ENCODE results near the gene LRCH2. TPM values are rescaled to one million over a fixed set of nuclear protein-coding genes. Genes with fewer than 3 reads are reported as not detected.

The LRCH2 gene
- total RNA-seq, 1 donor from 2014 or later, result 11.1 TPM

DNA sequence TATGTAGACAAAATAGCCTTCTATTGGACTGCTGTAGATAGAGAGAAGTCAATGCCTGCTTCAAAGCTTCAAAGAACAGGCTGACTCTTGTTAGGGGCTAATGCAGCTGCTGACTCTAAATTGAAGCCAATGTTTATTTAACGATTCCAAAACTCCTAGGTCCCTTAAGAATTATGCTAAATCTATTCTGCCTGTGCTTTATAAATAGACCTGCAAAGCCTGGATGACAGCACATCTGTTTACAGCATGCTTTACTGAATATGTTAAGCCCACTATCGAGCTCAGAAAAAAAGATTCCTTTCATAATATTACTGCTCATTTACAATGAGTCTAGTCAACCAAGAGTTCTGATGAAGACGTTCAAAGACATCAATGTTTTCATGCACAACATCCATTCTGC lies 99.5 kb downstream of the LRCH2 start:
- DNase-seq (ENCODE audit: low spot score), result no peak
- TF ChIP-seq, protein P1, sequence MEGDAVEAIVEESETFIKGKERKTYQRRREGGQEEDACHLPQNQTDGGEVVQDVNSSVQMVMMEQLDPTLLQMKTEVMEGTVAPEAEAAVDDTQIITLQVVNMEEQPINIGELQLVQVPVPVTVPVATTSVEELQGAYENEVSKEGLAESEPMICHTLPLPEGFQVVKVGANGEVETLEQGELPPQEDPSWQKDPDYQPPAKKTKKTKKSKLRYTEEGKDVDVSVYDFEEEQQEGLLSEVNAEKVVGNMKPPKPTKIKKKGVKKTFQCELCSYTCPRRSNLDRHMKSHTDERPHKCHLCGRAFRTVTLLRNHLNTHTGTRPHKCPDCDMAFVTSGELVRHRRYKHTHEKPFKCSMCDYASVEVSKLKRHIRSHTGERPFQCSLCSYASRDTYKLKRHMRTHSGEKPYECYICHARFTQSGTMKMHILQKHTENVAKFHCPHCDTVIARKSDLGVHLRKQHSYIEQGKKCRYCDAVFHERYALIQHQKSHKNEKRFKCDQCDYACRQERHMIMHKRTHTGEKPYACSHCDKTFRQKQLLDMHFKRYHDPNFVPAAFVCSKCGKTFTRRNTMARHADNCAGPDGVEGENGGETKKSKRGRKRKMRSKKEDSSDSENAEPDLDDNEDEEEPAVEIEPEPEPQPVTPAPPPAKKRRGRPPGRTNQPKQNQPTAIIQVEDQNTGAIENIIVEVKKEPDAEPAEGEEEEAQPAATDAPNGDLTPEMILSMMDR (IDR thresholded peaks at IDR 0.05), result no peak
- Mint-ChIP-seq H3K36me3 (ENCODE audit: low read depth) (peaks cover 12% of the 10 kb centered on the region), H3K4me3 (ENCODE audit: unreplicated experiment) (no peak overlapping the region), H3K4me1 (ENCODE audit: low read depth) (no peaks in the 10 kb centered on the region), H3K27ac (ENCODE audit: unreplicated experiment) (no peak overlapping the region), H3K27me3 (ENCODE audit: low read depth) (no peaks in the 10 kb centered on the region), H3K9me3 (ENCODE audit: low read depth) (peaks cover 5% of the 10 kb centered on the region)

DNA sequence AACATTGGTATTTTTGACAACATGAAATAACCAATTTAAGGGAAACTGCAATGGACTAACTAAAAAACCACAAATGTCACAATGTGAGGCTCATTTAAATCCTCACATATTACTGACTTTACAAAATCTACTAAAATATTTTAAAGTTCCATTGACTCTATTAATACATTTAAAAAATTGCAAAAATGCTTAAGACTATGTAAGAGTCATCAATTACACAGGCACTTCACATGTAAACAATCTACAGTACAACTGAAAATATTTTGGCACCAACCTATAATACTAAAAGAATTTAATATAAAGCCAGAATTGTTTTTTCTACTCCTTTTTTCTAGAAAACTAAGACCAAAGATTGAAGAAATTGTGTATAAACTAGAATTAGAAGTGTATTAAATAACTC lies 121.5 kb downstream of the LRCH2 start:
- no peak overlapping the region for H3K4me3 Mint-ChIP-seq (ENCODE audit: unreplicated experiment)
- TF ChIP-seq, protein P1 (IDR thresholded peaks at IDR 0.05), result no peak
- H3K9me3 Mint-ChIP-seq (ENCODE audit: low read depth), result peaks cover 9% of the 10 kb centered on the region
- H3K4me1 Mint-ChIP-seq (ENCODE audit: low read depth), result peaks cover 7% of the 10 kb centered on the region
- no peaks in the 10 kb centered on the region for H3K27me3 Mint-ChIP-seq (ENCODE audit: low read depth)
- H3K27ac Mint-ChIP-seq (ENCODE audit: unreplicated experiment), result no peak overlapping the region
- DNase-seq (ENCODE audit: low spot score), result no peak
- peaks cover 20% of the 10 kb centered on the region for H3K36me3 Mint-ChIP-seq (ENCODE audit: low read depth)

- DNase-seq (ENCODE audit: low spot score), result peak; percentile 47
- Mint-ChIP-seq H3K9me3 (ENCODE audit: low read depth) (peaks cover 39% of the 10 kb centered on the region), H3K4me3 (ENCODE audit: unreplicated experiment) (no peak overlapping the region), H3K4me1 (ENCODE audit: low read depth) (no peaks in the 10 kb centered on the region), H3K36me3 (ENCODE audit: low read depth) (peaks cover 32% of the 10 kb centered on the region), H3K27ac (ENCODE audit: unreplicated experiment) (no peak overlapping the region), H3K27me3 (ENCODE audit: low read depth) (no peaks in the 10 kb centered on the region)
- TF ChIP-seq, protein P1 (IDR thresholded peaks at IDR 0.05), result no peak
Observed at GRCh38 chrX:115098897-115099296, 135.0 kb downstream of the LRCH2 start.

DNA sequence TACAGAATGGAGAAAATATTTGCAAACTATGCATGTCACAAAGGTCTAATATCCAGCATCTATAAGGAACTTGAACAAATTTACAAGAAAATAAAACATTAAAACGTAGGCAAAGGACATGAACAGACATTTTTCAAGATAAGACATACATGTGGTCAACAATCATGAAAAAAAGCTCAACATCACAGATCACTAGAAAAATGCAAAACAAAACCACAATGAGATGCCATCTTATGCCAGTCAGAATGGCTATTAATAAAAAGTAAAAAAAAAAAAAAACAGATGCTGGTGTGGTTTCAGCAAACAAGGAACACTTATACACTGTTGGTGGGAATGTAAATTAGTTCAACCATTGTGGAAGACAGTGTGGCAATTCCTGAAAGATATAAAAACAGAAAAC lies 140.7 kb downstream of the LRCH2 start:
- H3K36me3 Mint-ChIP-seq (ENCODE audit: low read depth), result peaks cover 22% of the 10 kb centered on the region
- no peaks in the 10 kb centered on the region for H3K27me3 Mint-ChIP-seq (ENCODE audit: low read depth)
- TF ChIP-seq, protein P1 (IDR thresholded peaks at IDR 0.05), result no peak
- no peak overlapping the region for H3K4me3 Mint-ChIP-seq (ENCODE audit: unreplicated experiment)
- no peak overlapping the region for H3K27ac Mint-ChIP-seq (ENCODE audit: unreplicated experiment)
- no peaks in the 10 kb centered on the region for H3K4me1 Mint-ChIP-seq (ENCODE audit: low read depth)
- DNase-seq (ENCODE audit: low spot score), result no peak
- peaks cover 21% of the 10 kb centered on the region for H3K9me3 Mint-ChIP-seq (ENCODE audit: low read depth)

- no peak overlapping the region for H3K4me3 Mint-ChIP-seq (ENCODE audit: unreplicated experiment)
- no peaks in the 10 kb centered on the region for H3K4me1 Mint-ChIP-seq (ENCODE audit: low read depth)
- TF ChIP-seq, protein P1 (IDR thresholded peaks at IDR 0.05), result no peak
- peaks cover 26% of the 10 kb centered on the region for H3K9me3 Mint-ChIP-seq (ENCODE audit: low read depth)
- H3K27me3 Mint-ChIP-seq (ENCODE audit: low read depth), result no peaks in the 10 kb centered on the region
- H3K36me3 Mint-ChIP-seq (ENCODE audit: low read depth), result peaks cover 20% of the 10 kb centered on the region
- no peak for DNase-seq (ENCODE audit: low spot score)
- no peak overlapping the region for H3K27ac Mint-ChIP-seq (ENCODE audit: unreplicated experiment)
Observed at GRCh38 chrX:115089419-115089818, 144.5 kb downstream of the LRCH2 start.
